Measurements from ENCODE around the gene SETDB2. TPM values are rescaled to one million over a fixed set of nuclear protein-coding genes. Genes with fewer than 3 reads are reported as not detected.

SETDB2 gene
- polyA plus RNA-seq, 1 donor, result 30.1 TPM

- DNase-seq, result no peak
Measured at GRCh38 chr13:49428041-49428763, 15.9 kb upstream of the SETDB2 start.

- no peak for DNase-seq
Measured at GRCh38 chr13:49429121-49429520, 15.0 kb upstream of the SETDB2 start.

- DNase-seq, result no peak
Measured at GRCh38 chr13:49435992-49436391, 8.1 kb upstream of the SETDB2 start.

GRCh38 chr13:49436890-49437289, 7.2 kb upstream of the SETDB2 start:
- DNase-seq, result peak; percentile 37

GRCh38 chr13:49437705-49438104, 6.4 kb upstream of the SETDB2 start:
- DNase-seq, result no peak

GRCh38 chr13:49439609-49440008, 4.5 kb upstream of the SETDB2 start:
- DNase-seq, result no peak

- DNase-seq, result no peak
Measured at GRCh38 chr13:49441312-49441711, 2.8 kb upstream of the SETDB2 start.

GRCh38 chr13:49441846-49442245, 2.2 kb upstream of the SETDB2 start:
- no peak for DNase-seq

GRCh38 chr13:49443357-49443703, 744 bp upstream of the SETDB2 start:
- peak; percentile 61 for DNase-seq

- peak; percentile 46 for DNase-seq
Measured at GRCh38 chr13:49444524-49445395, 686 bp downstream of the SETDB2 start.

GRCh38 chr13:49446473-49446872, 2.4 kb downstream of the SETDB2 start:
- DNase-seq, result no peak

GRCh38 chr13:49448753-49449152, 4.7 kb downstream of the SETDB2 start:
- no peak for DNase-seq

- no peak for DNase-seq
Measured at GRCh38 chr13:49450105-49450819, 6.2 kb downstream of the SETDB2 start.

- DNase-seq, result no peak
Measured at GRCh38 chr13:49452725-49453457, 8.8 kb downstream of the SETDB2 start.

- no peak for DNase-seq
Measured at GRCh38 chr13:49453465-49453864, 9.4 kb downstream of the SETDB2 start.

GRCh38 chr13:49454388-49455006, 10.4 kb downstream of the SETDB2 start:
- no peak for DNase-seq

- DNase-seq, result no peak
Measured at GRCh38 chr13:49455007-49455398, 10.9 kb downstream of the SETDB2 start.

- DNase-seq, result no peak
Measured at GRCh38 chr13:49456156-49456555, 12.1 kb downstream of the SETDB2 start.

GRCh38 chr13:49457221-49457620, 13.1 kb downstream of the SETDB2 start:
- DNase-seq, result no peak

- DNase-seq, result no peak
Measured at GRCh38 chr13:49459580-49459979, 15.5 kb downstream of the SETDB2 start.

GRCh38 chr13:49464085-49464484, 20.0 kb downstream of the SETDB2 start:
- DNase-seq, result no peak
